Type B pancreatic cell (in vitro differentiated cells): ENCODE results near the gene EHD3. TPM values are rescaled to one million over a fixed set of nuclear protein-coding genes. Genes with fewer than 3 reads are reported as not detected.

Source experiments
- DNase-seq: peaks from one replicate; pipeline ENCODE4 v3.0.0; 2021; ENCODE audit warnings: mixed read lengths; ENCODE audit not compliant: unreplicated experiment; ENCODE audit errors: extremely low spot score
- H3K27ac Mint-ChIP-seq: 2 replicates; pipeline ENCODE4 v1.8.0; 2021; ENCODE audit warnings: mild to moderate bottlenecking, mixed read lengths
- H3K27me3 Mint-ChIP-seq: 2 replicates; pipeline ENCODE4 v1.8.0; 2021; ENCODE audit warnings: mixed read lengths
- H3K36me3 Mint-ChIP-seq: 2 replicates; pipeline ENCODE4 v1.8.0; 2021; ENCODE audit warnings: mixed read lengths
- H3K4me1 Mint-ChIP-seq: one replicate; pipeline ENCODE4 v1.8.0; 2021; ENCODE audit warnings: mixed read lengths; ENCODE audit not compliant: unreplicated experiment
- H3K4me3 Mint-ChIP-seq: 2 replicates; pipeline ENCODE4 v1.8.0; 2021; ENCODE audit warnings: mild to moderate bottlenecking, mixed read lengths
- H3K9me3 Mint-ChIP-seq: 2 replicates; pipeline ENCODE4 v1.8.0; 2021; ENCODE audit warnings: mixed read lengths
- total RNA-seq: library from RNA; stranded (reverse); gene quantifications from 2 replicates; pipeline ENCODE4 v1.2.1, GENCODE V29; 2021; ENCODE audit warnings: low replicate concordance
- TF ChIP-seq, protein P1 (sequence below): fragments of 200-600 bp; sonication (generic); conservative IDR thresholded peaks from 2 replicates; pipeline ENCODE4 v1.5.0; 2021; ENCODE audit warnings: antibody characterized with exemption, mild to moderate bottlenecking

Gene EHD3
- total RNA-seq, 1 donor from 2014 or later, result 8.9 TPM

DNA sequence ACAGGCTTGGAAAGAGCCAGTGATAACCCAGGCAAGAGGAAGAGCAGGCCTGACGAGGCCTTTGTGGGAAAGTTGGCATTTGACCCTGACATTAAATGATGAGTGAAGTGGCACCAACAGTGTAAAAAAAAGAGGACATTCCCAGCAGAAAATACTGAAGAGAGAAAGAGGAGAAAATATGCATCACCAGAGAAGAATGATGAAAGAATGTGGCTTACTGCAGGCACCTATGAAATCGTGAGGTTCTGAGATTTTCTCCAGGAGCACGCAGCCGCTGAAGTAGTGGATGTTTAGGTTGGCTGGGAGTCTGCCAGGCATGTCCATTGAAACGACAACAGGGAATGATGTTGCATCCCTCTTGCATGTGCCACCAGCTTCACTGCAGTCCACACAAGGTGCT is 13.8 kb downstream of the EHD3 start:
- Mint-ChIP-seq H3K36me3 (peaks cover 13% of the 10 kb centered on the region), H3K4me1 (peaks cover 9% of the 10 kb centered on the region)

DNA sequence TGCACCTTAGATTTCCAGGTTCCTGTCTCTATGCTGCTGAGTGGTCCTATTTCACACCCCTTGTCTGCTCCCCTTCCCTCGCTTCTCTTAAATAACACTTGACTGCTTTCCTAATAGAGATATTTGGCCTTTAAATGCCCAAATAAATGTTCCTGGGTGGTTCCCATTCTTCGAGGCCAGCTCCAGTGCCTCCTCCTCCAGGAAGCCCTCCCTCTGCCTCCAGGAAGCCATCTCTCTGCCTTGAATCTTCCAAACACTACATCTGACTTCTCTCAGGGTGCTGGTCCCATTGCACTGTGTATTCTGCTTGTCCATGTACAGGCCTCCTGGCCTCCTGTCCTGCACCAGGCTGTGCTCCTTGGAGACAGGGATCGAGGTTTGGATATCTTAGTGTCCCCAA is 14.2 kb downstream of the EHD3 start:
- Mint-ChIP-seq H3K4me3 (no peak overlapping the region), H3K27me3 (no peaks in the 10 kb centered on the region), H3K36me3 (peaks cover 13% of the 10 kb centered on the region), H3K9me3 (no peaks in the 10 kb centered on the region), H3K4me1 (peaks cover 9% of the 10 kb centered on the region), H3K27ac (no peak overlapping the region)
- TF ChIP-seq, protein P1, sequence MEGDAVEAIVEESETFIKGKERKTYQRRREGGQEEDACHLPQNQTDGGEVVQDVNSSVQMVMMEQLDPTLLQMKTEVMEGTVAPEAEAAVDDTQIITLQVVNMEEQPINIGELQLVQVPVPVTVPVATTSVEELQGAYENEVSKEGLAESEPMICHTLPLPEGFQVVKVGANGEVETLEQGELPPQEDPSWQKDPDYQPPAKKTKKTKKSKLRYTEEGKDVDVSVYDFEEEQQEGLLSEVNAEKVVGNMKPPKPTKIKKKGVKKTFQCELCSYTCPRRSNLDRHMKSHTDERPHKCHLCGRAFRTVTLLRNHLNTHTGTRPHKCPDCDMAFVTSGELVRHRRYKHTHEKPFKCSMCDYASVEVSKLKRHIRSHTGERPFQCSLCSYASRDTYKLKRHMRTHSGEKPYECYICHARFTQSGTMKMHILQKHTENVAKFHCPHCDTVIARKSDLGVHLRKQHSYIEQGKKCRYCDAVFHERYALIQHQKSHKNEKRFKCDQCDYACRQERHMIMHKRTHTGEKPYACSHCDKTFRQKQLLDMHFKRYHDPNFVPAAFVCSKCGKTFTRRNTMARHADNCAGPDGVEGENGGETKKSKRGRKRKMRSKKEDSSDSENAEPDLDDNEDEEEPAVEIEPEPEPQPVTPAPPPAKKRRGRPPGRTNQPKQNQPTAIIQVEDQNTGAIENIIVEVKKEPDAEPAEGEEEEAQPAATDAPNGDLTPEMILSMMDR, result no peak
- DNase-seq, result no peak

More for the DNA sequence above, 13.8 kb downstream of the EHD3 start:
- TF ChIP-seq, protein P1, result no peak
- no peaks in the 10 kb centered on the region for H3K9me3 Mint-ChIP-seq
- no peak overlapping the region for H3K4me3 Mint-ChIP-seq
- H3K27ac Mint-ChIP-seq, result no peak overlapping the region
- no peaks in the 10 kb centered on the region for H3K27me3 Mint-ChIP-seq
- no peak for DNase-seq

DNA sequence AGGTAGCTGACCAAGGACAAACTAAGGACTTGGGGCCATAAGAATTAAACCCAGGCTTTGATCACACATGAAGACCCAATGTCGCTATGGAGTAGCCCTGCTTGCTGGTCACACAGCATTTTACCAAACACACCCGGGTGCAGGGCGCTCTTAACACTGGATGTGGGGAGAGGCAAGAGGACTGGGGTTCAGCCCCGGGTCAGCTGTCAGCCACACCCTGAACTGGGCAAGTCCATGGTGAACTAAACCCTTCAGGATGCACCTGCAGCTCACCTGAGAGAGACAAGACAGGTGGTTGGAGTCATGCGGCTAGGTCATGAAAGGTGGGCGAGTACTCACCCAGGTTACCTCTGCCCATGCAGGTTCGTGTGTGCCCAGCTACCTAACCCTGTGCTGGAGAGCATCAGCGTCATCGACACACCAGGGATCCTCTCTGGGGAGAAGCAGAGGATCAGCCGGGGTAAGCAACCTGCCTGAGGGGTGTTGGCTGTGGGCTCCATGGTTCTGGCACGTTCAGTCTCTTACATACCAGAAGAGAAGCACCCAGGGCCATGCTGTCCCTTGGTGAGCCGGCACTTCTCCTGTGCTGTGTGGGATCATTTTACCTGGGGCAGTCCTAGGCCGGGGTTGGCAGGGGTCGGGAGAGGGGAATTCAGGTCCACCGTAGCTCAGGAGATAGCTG is 15.2 kb downstream of the EHD3 start:
- TF ChIP-seq, protein P1, result no peak
- Mint-ChIP-seq H3K27me3 (no peaks in the 10 kb centered on the region), H3K27ac (no peak overlapping the region), H3K9me3 (no peaks in the 10 kb centered on the region), H3K36me3 (peaks cover 10% of the 10 kb centered on the region), H3K4me3 (no peak overlapping the region), H3K4me1 (peaks cover 9% of the 10 kb centered on the region)
- no peak for DNase-seq

DNA sequence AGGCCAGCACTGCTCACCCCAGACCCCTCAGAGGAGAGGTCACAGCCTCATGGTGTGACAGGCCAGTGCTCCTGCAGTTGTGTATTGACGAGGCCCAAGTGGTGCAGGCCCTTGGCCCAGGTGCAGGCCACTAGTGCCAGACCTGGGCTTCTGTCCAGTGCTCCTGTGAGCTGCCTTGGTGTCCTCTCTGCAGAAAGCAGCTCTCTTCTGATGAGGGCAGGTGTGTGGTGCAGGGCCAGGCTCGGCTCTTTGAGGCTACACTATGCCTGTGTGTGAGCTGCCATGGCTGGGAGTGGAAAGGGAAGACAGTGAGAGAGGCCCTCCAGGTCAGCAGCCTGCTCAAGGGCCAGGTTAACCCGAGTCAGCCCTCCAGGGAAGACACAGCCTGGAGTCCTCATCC is 17.1 kb downstream of the EHD3 start:
- Mint-ChIP-seq H3K36me3 (peaks cover 6% of the 10 kb centered on the region), H3K4me1 (peaks cover 6% of the 10 kb centered on the region), H3K4me3 (no peak overlapping the region), H3K9me3 (no peaks in the 10 kb centered on the region), H3K27me3 (no peaks in the 10 kb centered on the region), H3K27ac (no peak overlapping the region)
- TF ChIP-seq, protein P1, result no peak
- no peak for DNase-seq

DNA sequence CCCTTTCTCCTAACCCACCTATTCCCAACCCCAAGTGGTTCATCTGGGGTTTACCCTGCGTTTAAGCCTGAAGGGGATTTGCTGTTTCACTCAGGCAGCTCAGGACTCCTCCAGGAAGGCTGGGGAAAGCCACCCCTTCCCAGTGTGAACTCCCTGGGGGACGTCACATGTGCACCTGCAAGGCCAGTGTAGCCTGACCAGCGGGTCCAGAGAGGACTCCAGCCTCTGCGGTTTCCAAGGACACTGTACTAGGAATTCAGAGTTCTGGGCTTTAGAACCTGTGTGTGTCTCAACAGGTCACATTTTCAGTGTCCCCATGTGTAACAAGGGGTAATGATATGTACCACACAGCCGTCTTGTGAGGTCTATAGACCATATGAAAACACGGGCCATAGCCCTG is 17.9 kb downstream of the EHD3 start:
- H3K27ac Mint-ChIP-seq, result no peak overlapping the region
- no peaks in the 10 kb centered on the region for H3K27me3 Mint-ChIP-seq
- DNase-seq, result no peak
- no peak overlapping the region for H3K4me3 Mint-ChIP-seq
- H3K4me1 Mint-ChIP-seq, result no peaks in the 10 kb centered on the region
- TF ChIP-seq, protein P1, result no peak
- no peaks in the 10 kb centered on the region for H3K9me3 Mint-ChIP-seq
- H3K36me3 Mint-ChIP-seq, result no peaks in the 10 kb centered on the region
